UCSD-AML1 (cell line): ENCODE measurements around the gene EHD3.

Experiments used
- DNase-seq: peaks from one replicate; lab custom pipeline; 2025; ENCODE audit not compliant: unreplicated experiment; lab: John Stamatoyannopoulos, UW

The EHD3 gene

GRCh38 chr2:31212659-31213600 lies 21.0 kb upstream of the EHD3 start:
- no peak for DNase-seq

DNA sequence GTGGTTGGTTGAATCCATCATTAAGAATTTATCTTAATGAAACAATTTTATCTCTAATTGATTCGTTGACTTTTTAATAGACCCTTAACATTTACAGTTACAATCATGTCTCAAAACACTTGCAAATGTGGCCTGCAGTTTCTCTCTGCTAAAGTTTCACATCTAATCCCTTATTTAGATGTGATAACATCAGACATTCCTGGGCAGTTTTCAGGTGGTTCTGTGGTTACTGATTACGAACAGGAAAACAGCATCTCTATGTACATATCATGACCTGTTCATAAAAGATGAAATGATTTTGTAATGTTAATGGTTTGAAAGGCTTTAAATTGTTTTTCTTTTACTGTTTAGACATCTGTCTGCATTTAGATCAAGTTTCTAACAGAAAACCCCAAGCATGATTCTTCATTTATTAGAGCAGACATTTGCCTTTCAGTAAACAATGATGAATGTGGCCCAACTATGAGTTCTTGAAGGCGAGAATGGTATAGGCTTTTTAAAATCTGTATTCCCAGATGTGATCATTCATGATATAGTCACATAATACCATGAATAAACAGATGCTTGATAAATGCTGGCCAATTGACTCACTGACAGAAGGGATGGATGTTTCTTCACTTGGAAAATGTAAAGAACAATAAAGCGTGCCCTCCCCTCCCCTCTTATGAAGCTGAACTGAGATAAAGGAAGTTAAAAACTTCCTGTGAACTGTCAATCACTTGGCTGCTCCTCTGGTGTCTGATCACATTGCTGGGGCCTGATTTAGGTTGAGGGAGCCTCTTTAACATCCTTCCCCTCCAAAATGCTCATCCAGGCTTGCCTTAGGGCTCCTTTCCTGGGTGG lies 20.1 kb upstream of the EHD3 start:
- DNase-seq = no peak

GRCh38 chr2:31214444-31214915 lies 19.5 kb upstream of the EHD3 start:
- DNase-seq = no peak

DNA sequence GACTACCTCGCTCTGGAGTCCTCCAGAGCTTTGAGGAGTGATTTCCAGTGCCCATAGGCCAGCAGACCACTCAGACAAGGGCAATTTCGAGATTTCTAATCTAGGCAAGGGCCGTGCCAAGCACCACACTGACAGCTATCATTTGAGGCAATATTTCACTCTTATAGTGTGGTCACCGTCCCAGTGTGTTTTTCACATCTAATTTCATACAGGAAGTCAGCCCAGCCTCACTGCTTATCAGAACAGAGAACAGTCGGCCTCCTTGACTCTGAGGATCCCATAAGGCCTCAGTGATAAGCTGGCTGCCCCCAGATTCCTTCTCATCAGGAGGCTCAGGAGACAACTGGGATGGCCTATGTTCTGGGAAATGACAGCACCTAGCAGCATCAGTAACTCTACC lies 17.2 kb upstream of the EHD3 start:
- no peak for DNase-seq

GRCh38 chr2:31217465-31218200 lies 16.3 kb upstream of the EHD3 start, which contains the start of gene CAPN14:
CAPN14 (minus strand) TSS chr2:31217515; CDS start chr2:31205447, 12,068 bp downstream.
- no peak for DNase-seq

- DNase-seq = no peak
Observed at GRCh38 chr2:31219131-31219969, 14.6 kb upstream of the EHD3 start.

DNA sequence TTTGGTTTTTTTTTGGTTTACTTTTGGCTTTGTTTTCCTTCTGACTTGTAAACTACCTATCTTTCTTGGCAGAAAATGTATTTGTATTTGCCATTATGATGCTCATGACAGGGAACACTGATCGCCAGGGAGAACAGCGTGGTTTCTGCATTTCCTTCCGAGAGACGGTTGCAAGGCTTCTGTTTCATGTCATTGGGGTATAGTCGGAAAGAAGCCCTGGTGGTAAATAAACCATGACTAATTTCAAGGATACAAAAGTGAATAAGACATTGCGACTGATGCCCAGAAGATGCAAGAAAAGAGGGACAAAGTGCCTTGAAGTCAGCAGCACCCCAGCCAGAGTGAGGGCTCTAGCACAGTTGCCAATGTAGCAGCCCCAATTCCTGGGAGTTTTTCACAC lies 12.4 kb upstream of the EHD3 start:
- no peak for DNase-seq

DNA sequence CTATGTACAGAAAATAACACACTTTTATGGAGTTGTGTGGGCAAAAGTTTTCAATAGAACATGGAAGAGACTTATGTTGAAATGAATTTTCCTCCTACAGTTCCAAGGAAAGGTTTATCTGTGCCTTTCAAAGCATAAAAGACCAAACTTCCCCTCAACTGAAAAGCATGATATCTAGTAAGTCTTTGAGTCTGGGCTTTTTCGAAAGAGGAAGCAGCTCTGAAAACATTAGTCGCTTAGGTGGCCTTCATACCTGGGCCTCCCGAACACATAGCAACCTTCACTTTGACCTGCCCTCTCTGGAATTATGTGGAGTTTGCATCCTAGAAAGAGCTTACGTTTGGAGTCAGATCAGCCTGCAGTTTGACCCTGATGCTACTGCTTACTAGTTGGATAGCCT lies 11.9 kb upstream of the EHD3 start:
- DNase-seq = no peak

- no peak for DNase-seq
Observed at GRCh38 chr2:31223026-31223425, 10.9 kb upstream of the EHD3 start.

GRCh38 chr2:31223749-31224148 lies 10.2 kb upstream of the EHD3 start:
- DNase-seq = no peak

- DNase-seq = no peak
Observed at GRCh38 chr2:31226266-31226665, 7.7 kb upstream of the EHD3 start.

GRCh38 chr2:31227110-31227509 lies 6.8 kb upstream of the EHD3 start:
- no peak for DNase-seq

DNA sequence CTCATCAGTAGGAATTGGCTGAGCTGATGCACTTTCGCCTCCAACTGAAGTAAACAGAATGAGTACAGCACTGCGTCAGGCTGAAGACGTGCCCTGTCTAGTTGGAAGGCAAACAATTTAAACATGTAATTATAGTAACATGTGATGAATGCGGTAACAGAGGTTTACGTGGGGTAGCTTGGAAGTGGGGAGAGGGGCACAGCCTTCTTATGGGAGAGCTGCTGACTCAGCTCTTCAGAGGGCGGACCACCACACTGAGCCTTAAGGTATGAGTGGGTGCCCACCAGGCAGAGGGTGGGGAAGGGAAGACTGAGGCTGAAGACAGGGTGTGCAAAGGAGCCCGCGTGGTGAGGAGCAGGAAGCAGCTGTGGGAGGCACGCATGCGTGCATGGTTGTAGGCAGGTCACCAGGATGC lies 6.2 kb upstream of the EHD3 start:
- DNase-seq = no peak

- no peak for DNase-seq
Observed at GRCh38 chr2:31228717-31229116, 5.2 kb upstream of the EHD3 start.

- no peak for DNase-seq
Observed at GRCh38 chr2:31230751-31231150, 3.2 kb upstream of the EHD3 start.

- DNase-seq = no peak
Observed at GRCh38 chr2:31231571-31232302, 2.2 kb upstream of the EHD3 start.

DNA sequence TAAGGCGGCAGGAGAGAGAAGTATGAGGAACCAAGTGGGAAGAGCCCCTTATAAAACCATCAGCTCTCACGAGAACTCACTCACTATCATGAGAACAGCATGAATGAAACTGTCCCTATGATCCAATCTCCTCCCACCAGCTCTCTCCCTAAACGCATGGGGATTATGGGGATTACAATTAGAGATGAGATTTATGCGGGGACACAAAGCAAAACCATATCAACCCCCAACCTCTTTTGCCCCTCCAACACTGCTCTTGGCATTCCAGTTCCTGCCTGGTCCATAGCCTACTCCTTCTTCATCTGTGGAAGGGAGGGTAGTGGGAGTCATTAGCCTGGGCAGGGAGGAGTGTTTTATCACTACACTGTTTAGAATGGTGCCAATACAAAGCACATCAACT lies 1.4 kb upstream of the EHD3 start:
- DNase-seq = no peak

DNA sequence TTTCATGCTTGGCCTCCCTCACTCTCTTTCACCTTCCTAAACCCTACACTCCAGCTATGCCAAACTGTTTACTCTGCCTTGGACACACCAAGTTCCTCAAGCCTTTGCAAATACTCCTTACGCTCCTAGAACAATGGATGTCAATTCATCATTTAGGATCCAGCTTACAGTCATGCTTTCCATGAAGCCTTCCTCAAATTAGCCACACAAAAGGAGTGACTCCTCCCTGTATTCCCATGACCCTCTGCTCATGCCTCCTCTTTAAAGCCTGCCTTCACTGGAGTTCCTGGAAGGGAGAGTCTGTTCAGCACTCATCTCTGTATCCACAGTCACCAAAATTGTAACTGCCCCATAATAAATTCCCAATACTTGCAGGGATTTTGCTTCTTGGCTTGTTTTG lies 721 bp upstream of the EHD3 start:
- no peak for DNase-seq

- no peak for DNase-seq
Observed at GRCh38 chr2:31234683-31235503, 941 bp downstream of the EHD3 start.
